Small intestine (tissue), 7 donors: ENCODE measurements around the gene AOPEP. TPM values are rescaled to one million over a fixed set of nuclear protein-coding genes. Genes with fewer than 3 reads are reported as not detected.
"Not testable (repeated sequence)": the region's sequence is repeated elsewhere in the genome, so short reads cannot be mapped to it uniquely, and the experiment has no call there.

ENCODE experiments used
- DNase-seq, 2 donors: peaks; one replicate each; pipeline versions ENCODE4 v3.0.0 to v3.0.0-alpha.2; 2013
- FAIRE-seq: peaks from 2 replicates; lab custom pipeline; 2012; peaks lifted over from hg19 to GRCh38; lab: Jason Lieb, UNC
- H3K27ac ChIP-seq, 3 donors: one replicate each; pipeline ENCODE4 v1.5.1; 2013; ENCODE audit warnings: low read length in 2 of 3, mild to moderate bottlenecking in 2 of 3, control low read depth in 1 of 3, inconsistent platforms in 1 of 3, low read depth in 1 of 3, moderate library complexity in 1 of 3
- H3K27me3 ChIP-seq, 3 donors: one replicate each; pipeline ENCODE4 v1.6.1; 2013; ENCODE audit warnings: low read length in 3 of 3, inconsistent platforms in 1 of 3; ENCODE audit not compliant: control insufficient read depth in 3 of 3, insufficient read depth in 3 of 3
- H3K36me3 ChIP-seq, 3 donors: one replicate each; pipeline ENCODE4 v1.6.1; 2013; ENCODE audit warnings: low read length in 3 of 3, inconsistent platforms in 1 of 3, low read depth in 1 of 3, mild to moderate bottlenecking in 1 of 3, moderate library complexity in 1 of 3; ENCODE audit not compliant: control insufficient read depth in 3 of 3, insufficient read depth in 2 of 3
- H3K4me1 ChIP-seq, 3 donors: one replicate each; pipeline ENCODE4 v1.6.1; 2013; ENCODE audit warnings: low read length in 2 of 3, inconsistent platforms in 1 of 3, low read depth in 1 of 3, mild to moderate bottlenecking in 1 of 3, moderate library complexity in 1 of 3; ENCODE audit not compliant: control insufficient read depth in 3 of 3, insufficient read depth in 2 of 3
- H3K4me3 ChIP-seq, 3 donors: one replicate each; pipeline ENCODE4 v1.5.1; 2013; ENCODE audit warnings: low read length in 3 of 3, control low read depth in 1 of 3, inconsistent platforms in 1 of 3, low read depth in 1 of 3, mild to moderate bottlenecking in 1 of 3, moderate library complexity in 1 of 3
- H3K9me3 ChIP-seq, 2 donors: one replicate each; pipeline ENCODE4 v1.6.1; 2013; ENCODE audit warnings: low read depth in 1 of 2, low read length in 1 of 2; ENCODE audit not compliant: control insufficient read depth in 2 of 2, insufficient read depth in 1 of 2
- WGBS, 3 donors: extraction: QIAGEN DNeasy Blood & Tissue Kit; methylation state at CpG; one replicate each; pipeline ENCODE4 v1.1.7; 2013; 5-methylcytosine and 5-hydroxymethylcytosine counted together
- polyA plus RNA-seq, 4 donors: library from polyadenylated mRNA; stranded (reverse) in 3 of 4; unstranded in 1 of 4; fragments of 200-250 nt in 3 of 4; fragments of 120-200 nt in 1 of 4; gene quantifications; one replicate each; pipeline versions ENCODE4 v1.2.1 to v1.2.3, GENCODE V29; 2013
- donor health status: healthy with polysubstance abuse.
- donor health status: control.
- donor health status: control.
- donor health status: Bipolar disorder and iron deficiency.
- donor health status: healthy.

AOPEP gene
- polyA plus RNA-seq, 4 donors, result 26.3 to 34.7 (median 28.4) TPM

DNA sequence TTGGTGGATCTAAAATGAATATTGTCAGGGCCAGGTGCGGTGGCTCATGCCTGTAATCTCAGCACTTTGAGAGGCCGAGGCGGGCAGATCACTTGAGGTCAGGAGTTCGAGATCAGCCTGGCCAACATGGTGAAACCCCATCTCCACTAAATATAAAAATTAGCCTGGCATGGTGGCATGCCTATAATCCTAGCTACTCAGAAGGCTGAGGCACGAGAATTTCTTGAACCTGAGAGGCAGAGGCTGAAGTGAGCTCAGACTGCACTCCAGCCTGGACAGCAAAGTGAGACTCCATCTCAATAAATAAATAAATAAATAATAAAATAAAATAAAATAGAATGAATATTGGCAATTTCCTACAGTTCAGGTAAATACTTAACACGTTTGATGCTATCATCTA lies 213.8 kb downstream of the AOPEP start:
- 93 to 95% (median 93%) methylated on average over 6 of the region's 6 CpGs for WGBS, 3 donors
- H3K4me1 ChIP-seq, result peaks cover 4 to 26% (median 11%) of the 10 kb centered on the region in 3 donors

DNA sequence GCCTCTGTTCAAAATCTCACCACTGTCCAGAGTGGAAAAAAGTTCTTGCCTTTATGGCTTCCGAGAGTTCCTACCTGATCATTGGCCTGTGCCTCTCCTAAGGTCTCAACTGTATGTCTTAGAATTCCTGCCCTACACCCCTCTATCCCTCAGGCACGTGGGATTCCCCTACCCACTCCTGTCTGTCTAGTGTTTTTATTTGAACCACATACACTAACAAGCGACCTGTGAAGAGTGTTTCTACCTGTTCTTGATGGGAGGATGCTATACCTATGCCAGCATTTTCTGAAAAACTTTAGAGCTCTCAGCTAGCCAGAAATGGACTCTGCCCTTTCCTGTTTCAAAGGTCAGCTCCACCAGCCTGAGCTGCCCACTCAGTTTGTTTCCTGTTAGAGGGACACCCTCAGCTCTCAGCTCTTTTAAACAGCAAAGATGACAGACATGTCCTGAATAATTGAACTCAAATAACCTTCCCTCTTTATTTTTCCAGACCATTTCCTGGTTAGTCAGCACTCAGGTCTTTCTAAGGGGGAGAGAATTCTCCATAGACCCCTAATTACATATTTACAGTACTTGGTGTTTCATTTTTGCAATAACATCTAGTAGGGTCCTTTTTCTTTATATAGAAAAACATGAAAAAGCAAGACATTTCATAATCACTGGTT lies 214.8 kb downstream of the AOPEP start:
- peaks cover 4 to 29% (median 13%) of the 10 kb centered on the region in 3 donors for H3K4me1 ChIP-seq
- no peak overlapping the region for H3K4me3 ChIP-seq
- H3K36me3 ChIP-seq, result peaks cover 0 to 5% (median 2%) of the 10 kb centered on the region in 3 donors
- FAIRE-seq (no peak), DNase-seq (peak; percentile 88)
- no peaks in the 10 kb centered on the region for H3K9me3 ChIP-seq
- H3K27me3 ChIP-seq, result no peaks in the 10 kb centered on the region
- peak overlapping the region; percentile 38 to 75 (median 64) for H3K27ac ChIP-seq
- 27 to 56% (median 36%) methylated on average over 3 of the region's 3 CpGs for WGBS, 3 donors

More for the DNA sequence above, 213.8 kb downstream of the AOPEP start:
- not testable (repeated sequence) for H3K27me3 ChIP-seq, DNase-seq, H3K9me3 ChIP-seq, H3K4me3 ChIP-seq, FAIRE-seq, H3K36me3 ChIP-seq
- H3K27ac ChIP-seq, result peak overlapping the region in 2 of 3 donors; percentile 52 to 64

DNA sequence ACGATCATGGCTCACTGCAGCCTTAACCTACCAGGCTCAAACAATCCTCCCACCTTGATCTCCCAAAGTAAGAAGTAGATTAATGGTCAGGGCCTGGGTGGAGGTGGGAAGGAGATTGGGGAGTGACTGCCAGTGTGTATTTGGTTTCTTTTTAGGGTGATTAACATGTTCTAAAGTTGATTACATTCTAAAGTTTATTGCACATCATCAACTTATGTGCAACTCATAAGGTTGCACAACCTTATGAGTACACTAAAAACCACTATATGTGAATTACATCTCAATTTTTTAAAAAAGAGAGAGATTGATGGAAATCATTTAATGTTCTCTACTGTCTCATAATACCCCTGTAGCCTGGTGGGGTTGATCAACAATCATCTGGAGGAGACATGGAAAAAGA lies 218.1 kb downstream of the AOPEP start:
- no peaks in the 10 kb centered on the region for H3K27me3 ChIP-seq
- H3K27ac ChIP-seq, result peak overlapping the region in 1 of 3 donors; percentile 45
- no peak for FAIRE-seq

DNA sequence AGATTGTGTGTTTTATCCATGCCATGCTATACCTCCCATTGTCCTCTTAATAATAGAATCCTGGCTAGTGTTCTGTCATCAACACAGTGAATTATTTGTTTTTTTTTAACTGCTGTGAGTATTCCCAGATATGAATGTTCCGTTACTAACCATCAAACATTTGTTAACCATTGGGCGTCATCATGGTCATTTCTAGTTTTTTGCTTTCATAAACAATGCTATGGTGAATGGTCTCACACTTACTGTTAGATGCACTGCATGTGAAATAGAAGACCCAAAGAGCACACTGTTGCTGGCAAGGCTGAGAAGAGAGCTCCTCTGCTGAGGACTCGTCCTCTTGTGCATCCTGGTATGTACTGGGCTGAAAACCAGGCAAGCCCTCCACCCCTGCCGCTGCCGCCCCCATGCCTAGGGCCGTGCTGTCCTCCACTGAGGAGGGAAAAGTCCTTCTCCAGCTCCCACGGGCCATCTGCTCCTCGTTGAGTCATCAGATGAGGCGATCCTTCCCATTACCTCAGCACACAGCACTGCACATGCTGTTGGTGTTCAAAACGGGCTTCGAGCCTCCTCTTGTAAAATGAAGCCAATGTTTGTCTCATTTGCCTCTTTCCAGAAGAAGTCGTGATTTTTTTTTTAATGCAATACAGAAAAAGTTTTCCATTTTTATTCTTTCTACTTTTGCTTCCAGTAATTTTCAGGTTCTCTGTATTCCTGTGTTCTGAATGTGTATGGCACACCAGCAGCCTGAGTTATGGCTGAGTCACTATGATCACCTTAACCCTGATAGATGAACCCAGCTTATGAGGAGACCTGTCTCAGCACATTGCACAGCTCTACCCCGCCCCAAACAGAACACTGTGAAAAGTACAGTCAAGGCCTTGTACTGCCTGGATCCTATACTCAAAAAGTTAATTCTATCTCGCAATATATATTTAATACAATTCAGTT lies 219.0 kb downstream of the AOPEP start:
- no peaks in the 10 kb centered on the region for H3K27me3 ChIP-seq
- FAIRE-seq, result no peak
- peak in 1 of 2 donors; percentile 26 for DNase-seq
- H3K9me3 ChIP-seq, result no peaks in the 10 kb centered on the region
- H3K27ac ChIP-seq, result peak overlapping the region in 1 of 3 donors; percentile 83
- WGBS, 3 donors, result 64 to 80% (median 74%) methylated on average over 14 of the region's 14 CpGs
- H3K4me3 ChIP-seq, result no peak overlapping the region
- H3K4me1 ChIP-seq, result peaks cover 2 to 22% (median 13%) of the 10 kb centered on the region in 3 donors
- H3K36me3 ChIP-seq, result peaks cover 0 to 2% (median 0%) of the 10 kb centered on the region in 3 donors

More for the DNA sequence above, 218.1 kb downstream of the AOPEP start:
- no peak overlapping the region for H3K4me3 ChIP-seq
- H3K9me3 ChIP-seq, result no peaks in the 10 kb centered on the region
- H3K4me1 ChIP-seq, result peaks cover 2 to 27% (median 13%) of the 10 kb centered on the region in 3 donors
- peaks cover 0 to 2% (median 0%) of the 10 kb centered on the region in 3 donors for H3K36me3 ChIP-seq
- DNase-seq, result no peak
- WGBS, 3 donors, result 94 to 100% (median 96%) methylated on average over 1 of the region's 1 CpG

DNA sequence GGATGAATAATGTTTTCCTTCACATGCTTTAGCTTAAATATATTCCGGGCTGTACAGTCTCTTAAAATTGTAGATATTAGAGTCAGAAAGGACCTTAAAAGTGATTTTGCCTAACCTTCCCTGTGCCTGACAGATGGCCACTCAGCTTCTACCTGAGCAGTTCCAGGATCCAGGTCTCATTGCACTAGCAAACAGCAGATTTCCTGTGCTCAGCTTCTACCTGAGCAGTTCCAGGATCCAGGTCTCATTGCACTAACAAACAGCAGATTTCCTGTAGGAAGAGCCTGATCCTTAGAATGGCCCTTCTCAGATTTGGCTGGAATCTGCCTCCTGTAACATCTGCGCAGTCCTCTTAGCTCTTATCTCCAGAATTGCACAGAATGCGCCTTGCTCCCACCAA lies 219.8 kb downstream of the AOPEP start:
- no peak overlapping the region for H3K4me3 ChIP-seq
- FAIRE-seq (no peak), DNase-seq (no peak)
- no peaks in the 10 kb centered on the region for H3K9me3 ChIP-seq
- 92 to 93% (median 92%) methylated on average over 3 of the region's 3 CpGs for WGBS, 3 donors
- peaks cover 0 to 20% (median 7%) of the 10 kb centered on the region in 3 donors for H3K4me1 ChIP-seq
- peaks cover 0 to 2% (median 0%) of the 10 kb centered on the region in 3 donors for H3K36me3 ChIP-seq
- no peaks in the 10 kb centered on the region for H3K27me3 ChIP-seq
- peak overlapping the region in 1 of 3 donors; percentile 21 for H3K27ac ChIP-seq

DNA sequence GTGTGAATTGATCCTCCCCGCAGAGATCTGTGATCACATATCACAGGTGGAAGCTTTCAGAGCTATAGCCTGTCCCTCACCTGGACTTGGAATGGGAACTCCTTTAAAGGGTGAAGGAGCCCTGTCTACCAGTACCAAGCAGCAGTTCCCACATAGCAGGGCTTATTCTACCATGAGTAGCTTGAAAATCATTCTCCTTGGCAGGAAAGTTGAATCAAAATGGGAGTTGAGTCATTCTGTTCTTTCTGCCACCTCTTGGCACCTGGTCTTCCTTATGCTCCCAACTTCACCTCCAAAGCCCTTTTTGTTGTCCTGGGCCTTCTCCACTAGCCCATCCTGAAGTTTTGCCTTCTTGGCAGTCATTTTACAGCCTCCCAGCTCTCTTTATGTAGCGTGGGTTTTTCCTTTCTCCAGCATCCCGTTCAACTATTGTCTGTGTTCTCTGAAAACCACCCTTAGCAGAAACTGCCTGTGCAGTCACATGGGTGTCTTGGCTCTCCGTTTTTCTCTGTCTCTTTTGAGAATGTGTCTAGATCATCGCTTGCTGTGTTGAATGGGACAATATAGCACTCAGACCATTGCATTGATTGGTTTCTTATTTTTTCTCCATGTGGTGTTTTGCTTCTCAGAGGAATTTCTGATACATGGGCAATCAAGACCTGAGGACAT lies 222.2 kb downstream of the AOPEP start:
- no peak overlapping the region for H3K4me3 ChIP-seq
- H3K27me3 ChIP-seq, result no peaks in the 10 kb centered on the region
- H3K36me3 ChIP-seq, result peaks cover 0 to 2% (median 0%) of the 10 kb centered on the region in 3 donors
- no peak for DNase-seq
- no peak overlapping the region for H3K27ac ChIP-seq
- no peak for FAIRE-seq
- peaks cover 0 to 18% (median 17%) of the 10 kb centered on the region in 3 donors for H3K4me1 ChIP-seq
- no peaks in the 10 kb centered on the region for H3K9me3 ChIP-seq
- 88 to 91% (median 88%) methylated on average over 5 of the region's 5 CpGs for WGBS, 3 donors

DNA sequence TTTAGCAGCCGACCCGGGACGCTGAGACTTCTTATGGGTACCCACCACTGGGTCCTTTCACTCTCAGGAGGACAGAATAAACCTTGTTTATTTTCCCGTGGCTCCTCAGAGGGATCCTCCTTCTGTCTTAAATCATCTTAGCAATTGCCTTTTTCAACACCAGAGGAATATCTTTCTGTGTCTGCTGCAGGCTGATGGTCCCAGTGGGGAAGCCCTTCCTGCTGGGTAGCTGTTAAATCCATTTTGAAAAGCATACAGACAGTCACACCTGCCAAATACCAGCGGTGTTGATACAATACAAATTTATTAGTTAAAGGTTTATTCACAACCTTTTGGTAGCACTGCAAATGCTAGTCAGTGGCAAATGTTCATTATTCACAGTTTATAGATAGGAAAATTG lies 222.9 kb downstream of the AOPEP start:
- no peaks in the 10 kb centered on the region for H3K9me3 ChIP-seq
- no peak overlapping the region for H3K4me3 ChIP-seq
- WGBS, 3 donors, result 82 to 91% (median 85%) methylated on average over 5 of the region's 5 CpGs
- H3K36me3 ChIP-seq, result peaks cover 0 to 2% (median 0%) of the 10 kb centered on the region in 3 donors
- H3K4me1 ChIP-seq, result peaks cover 0 to 18% (median 17%) of the 10 kb centered on the region in 3 donors
- H3K27ac ChIP-seq, result no peak overlapping the region
- DNase-seq, result no peak
- FAIRE-seq, result no peak
- H3K27me3 ChIP-seq, result no peaks in the 10 kb centered on the region
